K562 (cell line): ENCODE data around the gene TGOLN2. TPM values are rescaled to one million over a fixed set of nuclear protein-coding genes. Genes with fewer than 3 reads are reported as not detected.

Source experiments
- CBX3 ChIP-seq, 2 experiments: IDR thresholded peaks; 1 replicate in 1 of 2; 2 replicates in 1 of 2; pipeline ENCODE4 v1.6.1; 2012; ENCODE audit warnings: inconsistent platforms in 2 of 2, low read length in 2 of 2, borderline replicate concordance in 1 of 2, control low read depth in 1 of 2
- CREM ChIP-seq: IDR thresholded peaks from 2 replicates; pipeline ENCODE4 v1.6.1; 2014; ENCODE audit warnings: antibody characterized with exemption, low read depth
- MAZ ChIP-seq, 2 experiments: fragments of 450-650 bp in 1 of 2; sonication (generic) in 1 of 2; formaldehyde crosslinking; IDR thresholded peaks in 1 of 2; conservative IDR thresholded peaks in 1 of 2; 2 replicates each; pipeline versions ENCODE4 v1.4.0 to v1.5.0; 2020; ENCODE audit warnings: mild to moderate bottlenecking in 1 of 2, missing genetic modification reagents in 1 of 2
- POU5F1 ChIP-seq: fragments of 150-350 bp; IDR thresholded peaks from 2 replicates; pipeline ENCODE4 v1.6.1; 2014; ENCODE audit warnings: borderline replicate concordance, low read length, low read depth, mild to moderate bottlenecking; ENCODE audit not compliant: partially characterized antibody
- SIRT6 ChIP-seq: IDR thresholded peaks from one replicate; pipeline ENCODE4 v1.6.1; 2012; ENCODE audit warnings: low read depth, mild to moderate bottlenecking, control low read depth, inconsistent platforms, low read length, moderate library complexity
- SOX6 ChIP-seq: fragments of 450-650 bp; IDR thresholded peaks from 2 replicates; pipeline ENCODE4 v1.6.1; 2014; ENCODE audit warnings: mild to moderate bottlenecking
- SP1 ChIP-seq: sonication (generic); formaldehyde crosslinking; IDR thresholded peaks from 2 replicates; pipeline ENCODE4 v1.8.1; 2022; ENCODE audit warnings: mild to moderate bottlenecking, missing genetic modification reagents
- TAF7 ChIP-seq: fragments of 450-650 bp; IDR thresholded peaks from 2 replicates; pipeline ENCODE4 v1.6.1; 2016; ENCODE audit warnings: missing genetic modification characterization, missing compliant biosample characterization
- ZNF140 ChIP-seq: fragments of 250-450 bp; sonication (Bioruptor Pico); IDR thresholded peaks from 2 replicates; pipeline ENCODE4 v1.8.0; 2021; ENCODE audit warnings: moderate library complexity, mild to moderate bottlenecking, inconsistent platforms
- ZNF24 ChIP-seq: fragments of 450-650 bp; IDR thresholded peaks from 2 replicates; pipeline ENCODE4 v1.6.1; 2016
- ZNF3 ChIP-seq: fragments of 250-450 bp; sonication (Bioruptor Pico); IDR thresholded peaks from 2 replicates; pipeline ENCODE4 v1.5.0; 2021; ENCODE audit warnings: mild to moderate bottlenecking, moderate library complexity
- ZNF311 ChIP-seq: fragments of 250-450 bp; sonication (Bioruptor Pico); IDR thresholded peaks from 2 replicates; pipeline ENCODE4 v1.4.0; 2020; ENCODE audit warnings: mild to moderate bottlenecking, moderate library complexity
- polyA plus RNA-seq, 8 experiments: library from polyadenylated mRNA; depleted of rRNA in 4 of 8; stranded (reverse) in 5 of 8; unstranded in 3 of 8; fragments of >200 nt; fragmentation: Nextera tagmentation in 2 of 8; fragmentation: Illumina TruSeq in 1 of 8; extraction: Ambion mirVana in 2 of 8; extraction: Trizol in 1 of 8; gene quantifications; 2 replicates each; pipeline versions ENCODE4 v1.2.1 to v1.2.3, GENCODE V29; 2011 to 2014; ENCODE audit warnings: inconsistent platforms in 1 of 8, missing spikeins in 1 of 8
- total RNA-seq, 7 experiments: library from RNA; depleted of rRNA in 6 of 7; stranded (reverse); fragments of >200 nt in 6 of 7; fragmentation: Illumina TruSeq in 2 of 7; extraction: Trizol in 2 of 7; gene quantifications; 2 replicates each; pipeline versions ENCODE4 v1.2.1 to v1.2.3, GENCODE V29; 2011 to 2021; ENCODE audit warnings: low replicate concordance in 1 of 7
- TF ChIP-seq, protein P1 (sequence below): sonication (generic); formaldehyde crosslinking; IDR thresholded peaks from 2 replicates; pipeline ENCODE4 v1.8.1; 2022; ENCODE audit warnings: missing genetic modification reagents
- TF ChIP-seq, protein P2 (sequence below): sonication (generic); formaldehyde crosslinking; IDR thresholded peaks from 2 replicates; pipeline ENCODE4 v1.8.0; 2022; ENCODE audit warnings: mild to moderate bottlenecking, missing genetic modification reagents
- TF ChIP-seq, protein P3 (sequence below), 2 experiments: IDR thresholded peaks; 2 replicates each; pipeline ENCODE4 v1.6.1; 2011; ENCODE audit warnings: borderline replicate concordance in 1 of 2, control low read depth in 1 of 2, low read depth in 1 of 2, low read length in 1 of 2, mild to moderate bottlenecking in 1 of 2, mixed read lengths in 1 of 2, moderate library complexity in 1 of 2; ENCODE audit not compliant: insufficient read depth in 1 of 2, insufficient read length in 1 of 2, poor library complexity in 1 of 2, severe bottlenecking in 1 of 2; ENCODE audit errors: extremely low read depth in 1 of 2
- TF ChIP-seq, protein P4 (sequence below): sonication (generic); formaldehyde crosslinking; IDR thresholded peaks from 2 replicates; pipeline ENCODE4 v1.8.1; 2023; ENCODE audit warnings: mild to moderate bottlenecking, missing genetic modification reagents, moderate library complexity
- TF ChIP-seq, protein P5 (sequence below): fragments of 200-800 bp; sonication (Bioruptor generic); IDR thresholded peaks from 2 replicates; pipeline ENCODE4 v1.6.1; 2017; ENCODE audit warnings: missing genetic modification characterization, missing compliant biosample characterization
- TF ChIP-seq, protein P6 (sequence below): IDR thresholded peaks from 2 replicates; pipeline ENCODE4 v1.6.1; 2011; ENCODE audit warnings: borderline replicate concordance, low read depth, mild to moderate bottlenecking, moderate library complexity, low read length; ENCODE audit not compliant: insufficient read depth, poor library complexity, severe bottlenecking

Gene TGOLN2
- total and polyA plus RNA-seq, 9 of the 15 experiments (the other 6 are each of a cell fraction or from before 2014, with no cell fraction given): 13.0 to 66.5 (median 35.9) TPM

DNA sequence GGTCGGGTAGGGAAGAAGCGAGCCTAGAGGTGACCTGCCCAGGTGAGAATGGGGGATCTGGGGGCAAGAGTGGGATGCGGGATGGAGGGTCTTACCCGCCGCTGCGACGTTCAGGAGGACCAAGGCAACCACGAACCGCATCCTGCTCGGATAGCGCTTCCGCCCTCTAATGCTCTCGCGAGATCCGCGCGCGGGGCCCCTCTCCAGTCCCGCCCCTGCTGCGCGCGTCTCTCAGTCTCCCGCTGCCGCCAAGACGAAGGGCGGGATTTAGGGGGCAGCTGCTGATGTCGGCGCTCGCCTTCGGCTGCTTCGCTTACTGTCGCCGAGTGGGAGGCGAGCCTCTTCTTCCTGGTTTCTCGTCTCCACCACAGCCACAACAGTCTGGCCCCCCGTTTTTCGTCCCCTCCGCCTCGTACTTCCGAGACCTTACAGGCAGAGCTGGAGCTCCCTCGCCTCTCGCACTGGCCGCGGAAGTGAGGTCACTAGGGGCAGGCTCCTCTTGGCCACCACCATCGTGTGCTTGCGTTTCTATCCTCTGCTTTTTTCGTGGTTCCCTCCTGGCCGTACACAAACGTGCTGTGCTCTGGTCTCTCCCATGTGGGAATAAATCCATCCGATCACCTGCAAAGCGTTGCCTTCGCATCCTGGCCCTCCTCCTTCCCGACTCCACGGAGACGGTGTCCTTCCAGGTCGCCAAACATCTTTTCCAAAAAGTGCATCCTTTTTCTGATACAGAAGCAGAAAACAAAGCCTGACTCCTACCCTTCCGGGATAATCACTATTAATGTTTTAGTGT is at the start of gene TGOLN2 (continued):
- TF ChIP-seq, protein P1, sequence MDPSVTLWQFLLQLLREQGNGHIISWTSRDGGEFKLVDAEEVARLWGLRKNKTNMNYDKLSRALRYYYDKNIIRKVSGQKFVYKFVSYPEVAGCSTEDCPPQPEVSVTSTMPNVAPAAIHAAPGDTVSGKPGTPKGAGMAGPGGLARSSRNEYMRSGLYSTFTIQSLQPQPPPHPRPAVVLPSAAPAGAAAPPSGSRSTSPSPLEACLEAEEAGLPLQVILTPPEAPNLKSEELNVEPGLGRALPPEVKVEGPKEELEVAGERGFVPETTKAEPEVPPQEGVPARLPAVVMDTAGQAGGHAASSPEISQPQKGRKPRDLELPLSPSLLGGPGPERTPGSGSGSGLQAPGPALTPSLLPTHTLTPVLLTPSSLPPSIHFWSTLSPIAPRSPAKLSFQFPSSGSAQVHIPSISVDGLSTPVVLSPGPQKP (CRISPR knock-in tag): no peak
- TF ChIP-seq TAF7 (tag) (peak; percentile 83; the same call in 1 of the 2 replicates), POU5F1 (no peak), ZNF24 (no peak), SP1 (peak; percentile 70), CREM (peak; percentile 89), SOX6 (0 out of 2 replicates have a peak, but pooled peaks have one; percentile 29), ZNF311 (CRISPR knock-in tag) (no peak), ZNF140 (CRISPR knock-in tag) (no peak), MAZ (CRISPR knock-in tag; conservative IDR thresholded peaks at IDR 0.05 in 1 of 2, IDR thresholded peaks at IDR 0.05 in 1 of 2) (peak; percentile 71 to 89), SIRT6 (no peak), CBX3 (IDR thresholded peaks at IDR 0.05; ENCODE audit: borderline replicate concordance in 1 of 2, low read length in 2 of 2) (peak in 1 of 2 experiments; percentile 78; a peak in 1 of 3 replicates), ZNF3 (CRISPR knock-in tag) (no peak)
- TF ChIP-seq, protein P2, sequence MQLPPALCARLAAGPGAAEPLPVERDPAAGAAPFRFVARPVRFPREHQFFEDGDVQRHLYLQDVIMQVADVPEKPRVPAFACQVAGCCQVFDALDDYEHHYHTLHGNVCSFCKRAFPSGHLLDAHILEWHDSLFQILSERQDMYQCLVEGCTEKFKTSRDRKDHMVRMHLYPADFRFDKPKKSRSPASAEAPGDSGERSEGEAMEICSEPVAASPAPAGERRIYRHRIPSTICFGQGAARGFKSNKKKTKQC: peak; percentile 89
- TF ChIP-seq, protein P3, sequence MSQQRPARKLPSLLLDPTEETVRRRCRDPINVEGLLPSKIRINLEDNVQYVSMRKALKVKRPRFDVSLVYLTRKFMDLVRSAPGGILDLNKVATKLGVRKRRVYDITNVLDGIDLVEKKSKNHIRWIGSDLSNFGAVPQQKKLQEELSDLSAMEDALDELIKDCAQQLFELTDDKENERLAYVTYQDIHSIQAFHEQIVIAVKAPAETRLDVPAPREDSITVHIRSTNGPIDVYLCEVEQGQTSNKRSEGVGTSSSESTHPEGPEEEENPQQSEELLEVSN (IDR thresholded peaks at IDR 0.05; ENCODE audit: borderline replicate concordance in 1 of 2, extremely low read depth in 1 of 2, insufficient read depth in 1 of 2, insufficient read length in 1 of 2, low read depth in 1 of 2, low read length in 1 of 2, poor library complexity in 1 of 2, severe bottlenecking in 1 of 2): peak; percentile 90 to 94
- TF ChIP-seq, protein P4, sequence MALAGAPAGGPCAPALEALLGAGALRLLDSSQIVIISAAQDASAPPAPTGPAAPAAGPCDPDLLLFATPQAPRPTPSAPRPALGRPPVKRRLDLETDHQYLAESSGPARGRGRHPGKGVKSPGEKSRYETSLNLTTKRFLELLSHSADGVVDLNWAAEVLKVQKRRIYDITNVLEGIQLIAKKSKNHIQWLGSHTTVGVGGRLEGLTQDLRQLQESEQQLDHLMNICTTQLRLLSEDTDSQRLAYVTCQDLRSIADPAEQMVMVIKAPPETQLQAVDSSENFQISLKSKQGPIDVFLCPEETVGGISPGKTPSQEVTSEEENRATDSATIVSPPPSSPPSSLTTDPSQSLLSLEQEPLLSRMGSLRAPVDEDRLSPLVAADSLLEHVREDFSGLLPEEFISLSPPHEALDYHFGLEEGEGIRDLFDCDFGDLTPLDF (CRISPR knock-in tag): peak; percentile 91
- TF ChIP-seq, protein P5, sequence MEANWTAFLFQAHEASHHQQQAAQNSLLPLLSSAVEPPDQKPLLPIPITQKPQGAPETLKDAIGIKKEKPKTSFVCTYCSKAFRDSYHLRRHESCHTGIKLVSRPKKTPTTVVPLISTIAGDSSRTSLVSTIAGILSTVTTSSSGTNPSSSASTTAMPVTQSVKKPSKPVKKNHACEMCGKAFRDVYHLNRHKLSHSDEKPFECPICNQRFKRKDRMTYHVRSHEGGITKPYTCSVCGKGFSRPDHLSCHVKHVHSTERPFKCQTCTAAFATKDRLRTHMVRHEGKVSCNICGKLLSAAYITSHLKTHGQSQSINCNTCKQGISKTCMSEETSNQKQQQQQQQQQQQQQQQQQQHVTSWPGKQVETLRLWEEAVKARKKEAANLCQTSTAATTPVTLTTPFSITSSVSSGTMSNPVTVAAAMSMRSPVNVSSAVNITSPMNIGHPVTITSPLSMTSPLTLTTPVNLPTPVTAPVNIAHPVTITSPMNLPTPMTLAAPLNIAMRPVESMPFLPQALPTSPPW (CRISPR knock-in tag): peak; percentile 62
- TF ChIP-seq, protein P6, sequence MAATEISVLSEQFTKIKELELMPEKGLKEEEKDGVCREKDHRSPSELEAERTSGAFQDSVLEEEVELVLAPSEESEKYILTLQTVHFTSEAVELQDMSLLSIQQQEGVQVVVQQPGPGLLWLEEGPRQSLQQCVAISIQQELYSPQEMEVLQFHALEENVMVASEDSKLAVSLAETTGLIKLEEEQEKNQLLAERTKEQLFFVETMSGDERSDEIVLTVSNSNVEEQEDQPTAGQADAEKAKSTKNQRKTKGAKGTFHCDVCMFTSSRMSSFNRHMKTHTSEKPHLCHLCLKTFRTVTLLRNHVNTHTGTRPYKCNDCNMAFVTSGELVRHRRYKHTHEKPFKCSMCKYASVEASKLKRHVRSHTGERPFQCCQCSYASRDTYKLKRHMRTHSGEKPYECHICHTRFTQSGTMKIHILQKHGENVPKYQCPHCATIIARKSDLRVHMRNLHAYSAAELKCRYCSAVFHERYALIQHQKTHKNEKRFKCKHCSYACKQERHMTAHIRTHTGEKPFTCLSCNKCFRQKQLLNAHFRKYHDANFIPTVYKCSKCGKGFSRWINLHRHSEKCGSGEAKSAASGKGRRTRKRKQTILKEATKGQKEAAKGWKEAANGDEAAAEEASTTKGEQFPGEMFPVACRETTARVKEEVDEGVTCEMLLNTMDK: peak; percentile 1
